ENCODE measurements around the gene AKAP3. TPM values are rescaled to one million over a fixed set of nuclear protein-coding genes. Genes with fewer than 3 reads are reported as not detected.

AKAP3 gene
- total RNA-seq: 0.13 and 0.98 TPM in 2 replicates

GRCh38 chr12:4648501-4649357, at the start of gene AKAP3, which contains the start of gene NDUFA9:
Gene AKAP3 (minus strand): TSS chr12:4649051. CDS start chr12:4638196, 10,855 bp downstream.
Gene NDUFA9 (plus strand): TSS chr12:4649114. CDS start chr12:4649127, 13 bp downstream.

Other genes with a start within 250 kb of the AKAP3 start
- gene FGF6, start 203.2 kb downstream of the AKAP3 start, total RNA-seq: not detected in 2 replicates
- gene RAD51AP1, start 110.2 kb downstream of the AKAP3 start, total RNA-seq: 1.3 and 15.8 TPM in 2 replicates
- 45.8 and 53.4 TPM in 2 replicates for gene DYRK4, start 86.8 kb downstream of the AKAP3 start, total RNA-seq
- gene NDUFA9, start 63 bp upstream of the AKAP3 start, total RNA-seq: 34.9 and 54.3 TPM in 2 replicates
- not detected in 2 replicates for gene GALNT8, start 71.3 kb upstream of the AKAP3 start, total RNA-seq

Data from mesangial cell (primary cell).